Activated T-helper 17 cell treated with anti-CD3 and anti-CD28 coated beads, Interleukin-2, amount 50 U/mL, for 72 hours (primary cell): ENCODE measurements around the gene NPAS3. TPM values are rescaled to one million over a fixed set of nuclear protein-coding genes. Genes with fewer than 3 reads are reported as not detected.

Experiments
- ATAC-seq: fragments of 150-1000 bp; cut with Tn5 transposase; replicated peaks from 2 replicates; pipeline ENCODE4 v1.10.0; 2021; ENCODE audit warnings: mild to moderate bottlenecking, moderate library complexity
- H3K27ac Mint-ChIP-seq: one replicate; pipeline ENCODE4 v1.8.0; 2022; ENCODE audit warnings: mixed read lengths
- H3K27me3 Mint-ChIP-seq: one replicate; pipeline ENCODE4 v1.8.0; 2022; ENCODE audit warnings: mixed read lengths
- H3K36me3 Mint-ChIP-seq: one replicate; pipeline ENCODE4 v1.8.0; 2022; ENCODE audit warnings: low read depth, mild to moderate bottlenecking, mixed read lengths
- H3K4me1 Mint-ChIP-seq: one replicate; pipeline ENCODE4 v1.8.0; 2022; ENCODE audit warnings: mixed read lengths
- H3K4me3 Mint-ChIP-seq: one replicate; pipeline ENCODE4 v1.8.0; 2022; ENCODE audit warnings: mild to moderate bottlenecking, mixed read lengths
- H3K9me3 Mint-ChIP-seq: one replicate; pipeline ENCODE4 v1.8.0; 2022; ENCODE audit warnings: mixed read lengths
- total RNA-seq, 2 donors: library from RNA; stranded (reverse); gene quantifications; one replicate each; pipeline ENCODE4 v1.2.3, GENCODE V29; 2022

Gene NPAS3
- total RNA-seq, 2 donors from 2014 or later: not detected

DNA sequence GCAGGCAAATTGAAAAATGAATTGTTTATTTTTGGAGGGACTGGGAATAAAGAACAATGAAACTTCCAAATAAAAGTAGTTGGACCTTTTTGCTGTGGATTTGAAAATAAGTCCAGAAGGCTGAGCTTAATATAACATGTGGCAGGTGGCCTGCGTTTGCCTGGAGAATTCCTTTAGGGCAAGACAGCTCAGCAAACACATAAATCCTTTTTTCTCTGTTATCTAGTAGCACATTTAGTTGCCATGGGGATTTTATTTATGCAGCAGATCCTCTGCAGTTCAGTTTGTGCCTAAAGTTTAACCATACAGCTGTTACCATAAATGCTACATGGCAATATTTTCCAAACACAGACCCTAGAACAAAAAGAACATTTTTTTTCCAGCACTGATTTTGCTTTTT, 180.0 kb downstream of the NPAS3 start:
- no peak overlapping the region for H3K4me3 Mint-ChIP-seq
- ATAC-seq: no peak
- H3K9me3 Mint-ChIP-seq: no peaks in the 10 kb centered on the region
- no peaks in the 10 kb centered on the region for H3K4me1 Mint-ChIP-seq
- no peaks in the 10 kb centered on the region for H3K36me3 Mint-ChIP-seq
- no peak overlapping the region for H3K27ac Mint-ChIP-seq
- no peaks in the 10 kb centered on the region for H3K27me3 Mint-ChIP-seq

DNA sequence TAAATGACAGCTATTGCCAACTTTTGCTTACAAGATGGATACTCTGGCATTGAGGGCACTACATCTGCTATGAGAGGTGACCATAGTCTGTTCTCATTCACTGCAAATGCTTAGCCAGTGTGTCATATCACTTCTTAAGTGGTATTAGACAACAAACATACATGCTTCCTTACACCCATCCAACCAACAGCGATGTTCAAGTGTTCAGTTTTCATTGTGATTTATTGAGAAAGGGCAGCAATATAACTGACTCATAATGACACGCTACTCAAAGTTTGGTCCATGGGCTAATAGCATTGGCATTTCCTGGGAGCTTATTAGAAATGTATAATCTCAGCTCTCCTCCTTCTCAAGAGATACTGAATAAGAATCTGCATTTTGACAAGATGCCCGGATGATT, 181.7 kb downstream of the NPAS3 start:
- no peaks in the 10 kb centered on the region for H3K9me3 Mint-ChIP-seq
- no peak overlapping the region for H3K27ac Mint-ChIP-seq
- ATAC-seq: no peak
- no peaks in the 10 kb centered on the region for H3K36me3 Mint-ChIP-seq
- no peaks in the 10 kb centered on the region for H3K27me3 Mint-ChIP-seq
- H3K4me1 Mint-ChIP-seq: no peaks in the 10 kb centered on the region
- no peak overlapping the region for H3K4me3 Mint-ChIP-seq

DNA sequence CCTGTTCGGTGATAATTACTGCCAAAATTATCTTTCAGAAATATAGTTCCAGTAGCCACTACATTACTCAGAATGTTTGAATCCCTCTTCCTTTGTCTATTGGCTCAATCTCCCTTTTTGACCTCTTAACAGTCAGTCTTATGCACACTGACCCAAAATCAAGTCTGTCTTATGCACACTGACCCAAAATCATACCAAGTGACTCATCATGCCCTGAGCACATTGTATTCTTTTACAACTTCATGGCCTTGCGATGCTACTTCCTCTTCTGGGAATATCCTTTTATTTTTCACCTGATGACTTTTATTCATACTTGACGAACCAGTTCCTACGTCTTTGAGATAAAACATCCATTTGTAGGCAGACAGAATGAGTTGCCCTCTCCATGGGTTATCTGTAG, 182.3 kb downstream of the NPAS3 start:
- no peaks in the 10 kb centered on the region for H3K4me1 Mint-ChIP-seq
- H3K4me3 Mint-ChIP-seq: no peak overlapping the region
- no peaks in the 10 kb centered on the region for H3K36me3 Mint-ChIP-seq
- ATAC-seq: no peak
- no peaks in the 10 kb centered on the region for H3K9me3 Mint-ChIP-seq
- H3K27me3 Mint-ChIP-seq: no peaks in the 10 kb centered on the region
- H3K27ac Mint-ChIP-seq: no peak overlapping the region

DNA sequence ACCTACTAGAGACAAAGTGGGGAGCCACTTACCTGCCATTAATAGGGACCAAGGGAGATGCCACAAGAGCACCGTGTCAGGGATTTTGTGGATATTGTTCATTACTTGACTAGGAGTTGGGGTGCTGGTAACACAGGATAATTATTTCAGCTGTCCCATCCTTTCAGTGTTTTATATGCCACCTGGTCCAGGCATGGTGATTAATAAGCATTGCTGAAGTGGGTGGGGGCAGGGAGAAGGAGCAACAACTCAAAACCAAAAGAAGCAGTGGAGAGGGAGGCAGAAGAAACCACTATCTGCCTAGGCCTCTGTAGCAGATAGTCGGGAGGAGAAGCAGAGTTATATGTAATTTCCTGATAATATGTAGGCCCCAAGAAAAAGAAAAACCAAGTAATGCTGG, 184.6 kb downstream of the NPAS3 start:
- no peak for ATAC-seq
- H3K36me3 Mint-ChIP-seq: no peaks in the 10 kb centered on the region
- H3K27ac Mint-ChIP-seq: no peak overlapping the region
- H3K9me3 Mint-ChIP-seq: no peaks in the 10 kb centered on the region
- no peaks in the 10 kb centered on the region for H3K27me3 Mint-ChIP-seq
- no peak overlapping the region for H3K4me3 Mint-ChIP-seq
- H3K4me1 Mint-ChIP-seq: no peaks in the 10 kb centered on the region

DNA sequence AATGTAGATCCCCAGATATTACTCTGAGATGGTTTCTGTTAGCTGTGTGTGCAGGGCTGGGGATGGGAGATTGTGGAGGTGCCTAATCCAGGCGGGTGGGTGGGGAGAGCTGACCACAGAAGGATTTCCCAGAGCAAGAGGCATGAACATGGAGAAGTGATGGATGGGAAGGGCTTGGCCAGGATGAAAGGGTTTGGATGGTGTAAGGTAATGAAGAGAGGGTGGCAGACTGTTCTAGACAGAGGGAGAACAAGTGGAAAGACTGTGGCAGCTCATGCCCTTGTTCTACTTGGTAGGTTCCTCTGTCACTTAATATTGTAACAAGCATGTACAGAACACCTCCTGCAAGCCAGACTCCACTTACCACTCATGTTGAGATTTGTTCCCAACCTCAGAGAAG, 187.8 kb downstream of the NPAS3 start:
- Mint-ChIP-seq H3K4me1 (no peaks in the 10 kb centered on the region), H3K4me3 (no peak overlapping the region), H3K36me3 (no peaks in the 10 kb centered on the region), H3K27me3 (peaks cover under 1% of the 10 kb centered on the region), H3K9me3 (peaks cover under 1% of the 10 kb centered on the region), H3K27ac (no peak overlapping the region)
- ATAC-seq: no peak

DNA sequence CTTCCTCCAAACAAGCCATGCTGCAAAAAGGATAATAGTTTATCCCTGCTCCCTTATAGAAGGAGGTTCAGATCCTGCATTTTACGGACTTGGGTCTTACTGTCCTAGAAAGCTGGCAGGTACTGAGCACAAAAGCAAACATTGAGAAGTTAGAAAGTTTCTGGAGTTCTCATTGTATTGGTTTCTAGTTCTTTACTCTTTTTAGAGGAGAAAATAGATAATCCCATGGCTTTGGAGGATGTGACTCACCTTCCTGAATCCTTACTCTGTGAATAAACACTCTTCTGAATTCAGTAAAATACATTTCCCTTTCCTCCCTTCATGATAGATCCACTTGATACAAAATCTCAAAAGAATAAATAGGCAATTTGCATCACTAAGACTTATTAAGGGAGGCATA, 188.9 kb downstream of the NPAS3 start:
- ATAC-seq: no peak

DNA sequence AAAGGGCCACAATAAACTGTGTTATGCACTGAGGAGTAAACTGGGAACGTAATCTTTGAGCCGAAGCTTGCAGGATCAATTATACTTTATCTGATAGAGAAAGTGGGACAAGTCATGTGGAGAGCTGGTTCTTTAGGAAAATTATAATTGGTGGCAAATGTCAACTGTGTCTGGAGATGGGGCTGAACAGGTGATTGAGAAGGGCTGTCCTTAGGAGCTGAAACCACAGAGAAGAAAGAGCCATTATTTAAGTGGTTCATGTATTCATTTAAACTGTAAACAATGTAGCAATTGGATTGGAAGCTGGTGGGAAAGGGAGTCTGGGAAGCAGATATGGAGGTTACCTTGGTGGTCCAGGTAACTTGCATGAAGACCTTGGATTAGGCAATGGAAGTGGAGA, 193.1 kb downstream of the NPAS3 start:
- no peak for ATAC-seq
- Mint-ChIP-seq H3K4me1 (no peaks in the 10 kb centered on the region), H3K27ac (no peak overlapping the region), H3K36me3 (no peaks in the 10 kb centered on the region), H3K4me3 (no peak overlapping the region), H3K9me3 (peaks cover 6% of the 10 kb centered on the region), H3K27me3 (peaks cover 11% of the 10 kb centered on the region)

More for the DNA sequence above, 188.9 kb downstream of the NPAS3 start:
- no peaks in the 10 kb centered on the region for H3K36me3 Mint-ChIP-seq
- H3K27ac Mint-ChIP-seq: no peak overlapping the region
- no peaks in the 10 kb centered on the region for H3K4me1 Mint-ChIP-seq
- H3K27me3 Mint-ChIP-seq: peaks cover 11% of the 10 kb centered on the region
- H3K4me3 Mint-ChIP-seq: no peak overlapping the region
- peaks cover 6% of the 10 kb centered on the region for H3K9me3 Mint-ChIP-seq

DNA sequence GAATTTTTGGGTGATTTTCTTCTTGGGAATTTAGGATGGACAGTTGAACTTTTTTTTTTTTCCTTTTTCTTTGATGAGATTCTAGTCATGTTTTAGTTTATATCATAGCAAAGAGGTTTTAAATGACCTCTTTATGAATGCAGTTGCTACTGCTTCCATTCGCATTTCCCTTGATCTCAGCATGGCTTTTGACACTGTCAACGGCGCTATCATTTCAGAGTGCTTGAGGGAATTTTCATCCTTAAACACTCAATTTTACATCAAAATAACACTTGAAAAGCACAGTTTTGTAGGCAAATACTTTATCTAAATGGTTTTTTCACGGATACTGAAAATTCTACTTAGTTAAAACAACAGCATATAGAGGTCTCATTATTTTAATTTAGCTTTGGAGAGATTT, 195.5 kb downstream of the NPAS3 start:
- H3K36me3 Mint-ChIP-seq: no peaks in the 10 kb centered on the region
- peaks cover 6% of the 10 kb centered on the region for H3K9me3 Mint-ChIP-seq
- no peaks in the 10 kb centered on the region for H3K4me1 Mint-ChIP-seq
- no peak for ATAC-seq
- H3K4me3 Mint-ChIP-seq: no peak overlapping the region
- peaks cover 11% of the 10 kb centered on the region for H3K27me3 Mint-ChIP-seq
- no peak overlapping the region for H3K27ac Mint-ChIP-seq

DNA sequence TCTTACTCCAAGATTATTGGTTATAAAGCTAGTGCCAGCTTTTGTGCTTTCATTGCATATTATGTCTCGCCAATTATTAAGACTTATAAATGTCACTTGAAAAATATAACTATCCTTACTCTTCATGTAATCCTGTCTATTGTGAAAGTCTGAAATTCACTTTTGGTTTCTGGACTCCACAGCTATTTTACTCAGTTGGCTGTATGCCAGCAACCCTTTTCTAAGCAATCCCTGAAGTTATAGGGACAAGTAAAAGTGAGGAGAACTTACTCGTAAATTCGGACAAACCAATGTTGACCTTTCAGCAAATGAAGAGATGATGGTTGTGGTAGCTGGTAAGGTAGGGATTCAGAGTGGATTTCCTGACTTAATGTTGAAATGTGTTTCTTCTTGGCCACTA, 196.3 kb downstream of the NPAS3 start:
- Mint-ChIP-seq H3K36me3 (no peaks in the 10 kb centered on the region), H3K9me3 (peaks cover 6% of the 10 kb centered on the region), H3K4me1 (no peaks in the 10 kb centered on the region), H3K27ac (no peak overlapping the region), H3K27me3 (peaks cover 11% of the 10 kb centered on the region), H3K4me3 (no peak overlapping the region)
- no peak for ATAC-seq

DNA sequence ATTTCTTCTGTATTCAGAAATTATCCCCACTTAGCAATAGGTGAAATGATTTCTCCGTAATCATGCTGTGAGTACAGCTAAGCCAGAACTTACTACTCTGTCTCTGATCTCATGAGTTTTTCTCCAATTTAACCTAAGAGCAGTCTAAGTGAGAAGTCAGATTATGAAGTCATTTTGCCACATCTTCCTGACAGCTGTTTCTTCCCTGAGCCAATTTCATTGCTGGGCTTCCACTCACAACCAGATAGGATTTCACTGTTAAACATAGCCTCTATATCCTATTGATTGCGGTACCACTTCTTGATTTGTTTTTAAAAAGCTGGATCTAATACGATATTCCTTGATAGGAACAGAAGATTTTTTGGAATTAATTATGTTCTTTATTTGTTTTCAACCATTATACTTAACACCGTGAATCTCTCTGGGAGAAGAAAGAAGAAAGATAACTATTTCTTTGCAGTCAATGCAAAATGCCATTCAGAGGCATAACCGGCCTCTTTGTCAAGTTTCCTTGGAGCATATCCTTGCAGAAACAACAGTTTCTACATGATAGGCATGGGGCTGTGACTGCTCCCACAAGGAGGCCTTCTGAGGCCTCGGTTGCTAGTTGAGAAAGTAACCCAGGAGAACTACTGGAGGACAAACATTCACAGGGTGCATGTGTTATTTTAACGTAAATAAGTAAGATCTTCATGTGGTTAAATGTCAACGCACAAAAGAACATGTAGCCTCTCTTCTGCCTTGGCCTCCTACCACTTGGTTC, 212.2 kb downstream of the NPAS3 start:
- Mint-ChIP-seq H3K4me3 (no peak overlapping the region), H3K27me3 (no peaks in the 10 kb centered on the region), H3K9me3 (peaks cover 6% of the 10 kb centered on the region), H3K36me3 (no peaks in the 10 kb centered on the region), H3K4me1 (no peaks in the 10 kb centered on the region), H3K27ac (no peak overlapping the region)
- ATAC-seq: no peak

DNA sequence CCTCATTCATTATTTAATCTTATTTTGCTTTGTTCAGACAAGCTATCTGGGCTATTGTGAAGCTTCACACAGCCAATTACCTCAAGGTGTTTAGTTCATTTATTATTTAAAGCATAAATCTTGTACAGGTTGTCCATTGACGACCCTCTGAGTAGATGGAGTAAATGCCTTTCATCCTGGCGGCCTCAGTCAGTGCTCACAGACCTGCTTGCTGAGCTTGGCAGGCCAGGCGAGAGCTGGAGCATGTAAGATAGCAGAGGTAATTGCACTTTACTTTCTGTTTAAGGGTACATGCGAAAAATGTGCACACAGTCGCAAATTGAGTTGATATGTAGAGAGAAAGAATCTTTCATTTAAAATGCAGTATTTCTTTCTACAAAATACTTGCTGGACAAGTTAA, 224.4 kb downstream of the NPAS3 start:
- peaks cover 3% of the 10 kb centered on the region for H3K27me3 Mint-ChIP-seq
- no peak for ATAC-seq
- no peaks in the 10 kb centered on the region for H3K4me1 Mint-ChIP-seq
- H3K4me3 Mint-ChIP-seq: no peak overlapping the region
- no peaks in the 10 kb centered on the region for H3K9me3 Mint-ChIP-seq
- no peak overlapping the region for H3K27ac Mint-ChIP-seq
- H3K36me3 Mint-ChIP-seq: no peaks in the 10 kb centered on the region

DNA sequence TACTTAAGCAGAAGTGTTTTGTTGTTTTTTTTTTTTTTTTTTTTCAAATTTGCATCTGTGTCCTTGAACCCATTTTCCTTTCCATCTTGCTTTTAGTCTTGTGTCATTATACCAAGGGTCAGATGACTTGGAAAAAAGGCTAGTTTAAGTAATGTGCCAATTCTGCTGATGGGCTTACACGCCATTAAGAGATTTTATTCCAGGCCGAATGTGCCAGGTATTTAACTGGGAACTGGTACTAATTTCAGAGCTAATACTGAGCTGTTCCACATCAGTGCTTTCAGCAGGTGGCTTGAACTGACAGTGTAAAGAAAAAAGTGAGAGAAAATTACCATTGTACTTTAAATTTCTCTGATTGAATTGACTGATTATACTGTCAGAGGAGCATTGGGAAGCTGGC, 224.9 kb downstream of the NPAS3 start:
- Mint-ChIP-seq H3K9me3 (no peaks in the 10 kb centered on the region), H3K27me3 (no peaks in the 10 kb centered on the region), H3K4me1 (no peaks in the 10 kb centered on the region), H3K27ac (no peak overlapping the region), H3K36me3 (no peaks in the 10 kb centered on the region), H3K4me3 (no peak overlapping the region)
- no peak for ATAC-seq

DNA sequence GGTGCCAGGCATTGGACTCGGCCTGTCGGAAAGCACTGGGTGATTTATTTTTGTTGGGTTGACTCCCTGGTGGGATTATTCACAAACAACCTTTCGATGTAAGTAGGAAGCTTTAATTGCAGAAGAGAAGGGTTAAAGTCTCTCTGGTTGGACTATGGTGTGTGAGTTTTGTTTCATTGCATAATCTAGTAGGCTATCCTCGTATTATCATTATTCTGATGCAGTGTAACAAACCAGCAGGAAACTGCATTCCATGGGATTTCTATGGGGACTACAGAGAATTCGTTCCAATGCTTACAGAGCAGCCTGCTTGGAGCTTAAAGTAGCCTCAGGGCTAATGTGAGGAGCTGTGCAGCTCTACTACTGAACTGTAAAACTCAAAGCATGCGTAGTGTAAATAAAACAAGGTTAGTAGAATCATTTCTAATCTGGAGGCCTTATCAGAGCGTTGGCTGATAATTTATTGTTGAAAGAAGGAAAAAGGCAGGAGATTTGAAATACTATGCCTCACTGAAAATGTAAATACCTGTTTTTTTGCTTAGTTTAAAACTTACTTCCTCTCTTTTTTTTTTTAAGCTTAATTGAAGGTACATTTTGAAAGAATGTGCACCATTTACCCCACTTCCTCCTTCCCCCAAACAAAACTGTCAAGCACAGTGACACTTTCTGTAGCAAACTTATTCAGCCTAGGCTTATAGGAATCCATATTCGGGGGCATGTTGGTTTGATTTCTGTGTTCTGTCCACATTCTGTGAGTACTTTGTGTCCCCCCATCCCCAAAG, 226.7 kb downstream of the NPAS3 start:
- H3K36me3 Mint-ChIP-seq: no peaks in the 10 kb centered on the region
- ATAC-seq: no peak
- H3K9me3 Mint-ChIP-seq: no peaks in the 10 kb centered on the region
- no peaks in the 10 kb centered on the region for H3K4me1 Mint-ChIP-seq
- no peak overlapping the region for H3K4me3 Mint-ChIP-seq
- no peaks in the 10 kb centered on the region for H3K27me3 Mint-ChIP-seq
- no peak overlapping the region for H3K27ac Mint-ChIP-seq

DNA sequence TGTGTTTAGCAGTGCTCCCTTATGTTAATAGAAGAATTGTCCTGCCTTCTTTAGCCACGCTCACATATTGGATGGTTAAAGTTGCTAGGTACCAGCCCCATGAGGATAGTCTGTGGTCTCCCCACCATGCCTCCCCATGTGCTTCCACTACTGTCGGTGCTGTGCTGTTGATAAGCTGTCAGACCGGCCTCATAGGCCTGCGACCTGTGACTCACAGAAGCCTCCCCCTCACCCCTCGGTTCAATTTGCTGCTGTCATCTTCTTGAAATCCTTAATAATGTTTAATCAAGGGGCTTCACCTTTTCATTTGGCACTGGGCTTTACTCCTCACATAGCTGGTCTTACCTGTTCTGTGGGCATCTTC, 227.2 kb downstream of the NPAS3 start:
- H3K4me1 Mint-ChIP-seq: no peaks in the 10 kb centered on the region
- H3K27me3 Mint-ChIP-seq: no peaks in the 10 kb centered on the region
- no peak overlapping the region for H3K4me3 Mint-ChIP-seq
- no peak for ATAC-seq
- no peaks in the 10 kb centered on the region for H3K36me3 Mint-ChIP-seq
- no peaks in the 10 kb centered on the region for H3K9me3 Mint-ChIP-seq
- H3K27ac Mint-ChIP-seq: no peak overlapping the region

DNA sequence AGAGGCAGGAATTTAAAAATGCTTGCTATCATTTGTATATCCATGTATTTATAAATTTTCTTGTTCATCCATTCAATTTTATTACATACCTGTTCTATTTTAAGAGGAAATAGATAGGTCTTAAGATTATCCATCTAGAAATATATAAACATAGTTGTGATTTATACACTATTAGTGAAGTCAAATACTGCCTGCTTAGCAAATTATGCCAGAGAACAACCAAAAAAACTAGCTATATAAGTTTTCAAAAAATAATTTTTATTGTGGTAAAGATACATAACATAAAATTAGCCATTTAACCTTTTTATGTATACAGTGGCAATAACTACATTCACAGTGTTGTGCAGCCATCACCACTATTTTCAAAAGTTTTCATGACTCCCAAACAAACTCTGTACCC, 237.3 kb downstream of the NPAS3 start:
- H3K9me3 Mint-ChIP-seq: no peaks in the 10 kb centered on the region
- H3K4me1 Mint-ChIP-seq: no peaks in the 10 kb centered on the region

More for the DNA sequence above, 237.3 kb downstream of the NPAS3 start:
- Mint-ChIP-seq H3K36me3 (no peaks in the 10 kb centered on the region), H3K27ac (no peak overlapping the region), H3K27me3 (no peaks in the 10 kb centered on the region), H3K4me3 (no peak overlapping the region)
- no peak for ATAC-seq
